Smooth muscle cell (in vitro differentiated cells): ENCODE results near the gene BICC1. TPM values are rescaled to one million over a fixed set of nuclear protein-coding genes. Genes with fewer than 3 reads are reported as not detected.

ENCODE experiments used
- DNase-seq: peaks from one replicate; lab custom pipeline; 2025; ENCODE audit not compliant: unreplicated experiment; lab: John Stamatoyannopoulos, UW
- H2AFZ ChIP-seq: fragments of 200-600 bp; sonication (generic); 2 replicates; pipeline ENCODE4 v1.6.0; 2016; ENCODE audit warnings: antibody characterized with exemption, low read depth, mild to moderate bottlenecking
- H3F3A ChIP-seq: fragments of 200-600 bp; sonication (generic); 2 replicates; pipeline ENCODE4 v1.6.0; 2017; ENCODE audit warnings: antibody characterized with exemption, low read depth
- H3K27ac ChIP-seq: fragments of 200-600 bp; sonication (generic); 2 replicates; pipeline ENCODE4 v1.5.1; 2016; ENCODE audit warnings: low read depth, mild to moderate bottlenecking
- H3K27me3 ChIP-seq: fragments of 200-600 bp; sonication (generic); 2 replicates; pipeline ENCODE4 v1.6.1; 2016; ENCODE audit warnings: low read depth, mild to moderate bottlenecking
- H3K36me3 ChIP-seq: fragments of 200-600 bp; sonication (generic); 2 replicates; pipeline ENCODE4 v1.5.1; 2016; ENCODE audit warnings: low read depth
- H3K4me1 ChIP-seq: fragments of 200-600 bp; sonication (generic); 2 replicates; pipeline ENCODE4 v1.5.1; 2016; ENCODE audit warnings: low read depth
- H3K4me2 ChIP-seq: fragments of 200-600 bp; sonication (generic); 2 replicates; pipeline ENCODE4 v1.6.0; 2016; ENCODE audit warnings: mild to moderate bottlenecking
- H3K4me3 ChIP-seq: fragments of 200-600 bp; sonication (generic); 2 replicates; pipeline ENCODE4 v1.5.1; 2016; ENCODE audit warnings: mild to moderate bottlenecking
- H3K79me2 ChIP-seq: fragments of 200-600 bp; sonication (generic); 2 replicates; pipeline ENCODE4 v1.6.0; 2016; ENCODE audit warnings: low read depth, mild to moderate bottlenecking
- H3K9ac ChIP-seq: fragments of 200-600 bp; sonication (generic); 2 replicates; pipeline ENCODE4 v1.6.0; 2016; ENCODE audit warnings: low read depth
- H3K9me3 ChIP-seq: fragments of 200-600 bp; sonication (generic); replicated peaks from 2 replicates; pipeline ENCODE4 v1.5.1; 2016; ENCODE audit warnings: low read depth
- H4K20me1 ChIP-seq: fragments of 200-600 bp; sonication (generic); 2 replicates; pipeline ENCODE4 v1.6.0; 2016; ENCODE audit warnings: low read depth
- WGBS: methylation state at CpG from one replicate; pipeline ENCODE4 v1.1.7; 2016; ENCODE audit warnings: low lambda C conversion rate; 5-methylcytosine and 5-hydroxymethylcytosine counted together
- polyA plus RNA-seq: library from polyadenylated mRNA; unstranded; fragments of >200 nt; fragmentation: Nextera tagmentation; extraction: Ambion mirVana; gene quantifications from 2 replicates; pipeline ENCODE4 v1.2.1, GENCODE V29; 2016
- total RNA-seq: library from RNA; depleted of rRNA; stranded (reverse); fragments of >200 nt; gene quantifications from 2 replicates; pipeline ENCODE4 v1.2.3, GENCODE V29; 2014
- TF ChIP-seq, protein P1 (sequence below): fragments of 200-600 bp; sonication (generic); IDR thresholded peaks from 2 replicates; pipeline ENCODE4 v1.5.1; 2017; ENCODE audit warnings: borderline replicate concordance, mild to moderate bottlenecking, antibody characterized with exemption; ENCODE audit not compliant: insufficient read depth, poor library complexity, severe bottlenecking

The BICC1 gene
- total and polyA plus RNA-seq, 2 experiments from 2014 or later = 7.9 to 23.0 TPM

DNA sequence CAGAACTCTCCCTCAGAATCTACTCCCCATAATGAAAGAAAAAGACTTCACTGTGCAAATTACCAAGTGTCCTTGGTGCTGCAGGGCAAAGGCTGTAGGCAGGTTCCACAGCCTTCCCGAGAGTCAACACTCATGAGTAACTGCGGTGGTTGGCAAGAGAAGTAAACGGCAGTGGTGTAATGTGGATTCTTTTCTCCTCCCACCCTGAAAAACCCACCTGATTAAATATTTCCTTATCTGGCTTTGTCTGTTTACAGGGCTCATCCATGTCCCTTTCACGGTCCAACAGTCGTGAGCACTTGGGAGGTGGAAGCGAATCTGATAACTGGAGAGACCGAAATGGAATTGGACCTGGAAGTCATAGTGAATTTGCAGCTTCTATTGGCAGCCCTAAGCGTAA lies 300.9 kb downstream of the BICC1 start:
- Histone ChIP-seq H3K9ac (no peak overlapping the region), H4K20me1 (no peaks in the 10 kb centered on the region), H2AFZ (no peak overlapping the region), H3K27ac (no peak overlapping the region), H3K79me2 (no peaks in the 10 kb centered on the region), H3K27me3 (no peaks in the 10 kb centered on the region), H3K4me3 (no peak overlapping the region), H3F3A (no peaks in the 10 kb centered on the region), H3K9me3 (no peaks in the 10 kb centered on the region), H3K36me3 (no peaks in the 10 kb centered on the region), H3K4me2 (no peak overlapping the region), H3K4me1 (peaks cover 8% of the 10 kb centered on the region)
- WGBS = 90% methylated on average over 8 of the region's 8 CpGs
- DNase-seq = no peak
- TF ChIP-seq, protein P1, sequence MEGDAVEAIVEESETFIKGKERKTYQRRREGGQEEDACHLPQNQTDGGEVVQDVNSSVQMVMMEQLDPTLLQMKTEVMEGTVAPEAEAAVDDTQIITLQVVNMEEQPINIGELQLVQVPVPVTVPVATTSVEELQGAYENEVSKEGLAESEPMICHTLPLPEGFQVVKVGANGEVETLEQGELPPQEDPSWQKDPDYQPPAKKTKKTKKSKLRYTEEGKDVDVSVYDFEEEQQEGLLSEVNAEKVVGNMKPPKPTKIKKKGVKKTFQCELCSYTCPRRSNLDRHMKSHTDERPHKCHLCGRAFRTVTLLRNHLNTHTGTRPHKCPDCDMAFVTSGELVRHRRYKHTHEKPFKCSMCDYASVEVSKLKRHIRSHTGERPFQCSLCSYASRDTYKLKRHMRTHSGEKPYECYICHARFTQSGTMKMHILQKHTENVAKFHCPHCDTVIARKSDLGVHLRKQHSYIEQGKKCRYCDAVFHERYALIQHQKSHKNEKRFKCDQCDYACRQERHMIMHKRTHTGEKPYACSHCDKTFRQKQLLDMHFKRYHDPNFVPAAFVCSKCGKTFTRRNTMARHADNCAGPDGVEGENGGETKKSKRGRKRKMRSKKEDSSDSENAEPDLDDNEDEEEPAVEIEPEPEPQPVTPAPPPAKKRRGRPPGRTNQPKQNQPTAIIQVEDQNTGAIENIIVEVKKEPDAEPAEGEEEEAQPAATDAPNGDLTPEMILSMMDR = no peak

DNA sequence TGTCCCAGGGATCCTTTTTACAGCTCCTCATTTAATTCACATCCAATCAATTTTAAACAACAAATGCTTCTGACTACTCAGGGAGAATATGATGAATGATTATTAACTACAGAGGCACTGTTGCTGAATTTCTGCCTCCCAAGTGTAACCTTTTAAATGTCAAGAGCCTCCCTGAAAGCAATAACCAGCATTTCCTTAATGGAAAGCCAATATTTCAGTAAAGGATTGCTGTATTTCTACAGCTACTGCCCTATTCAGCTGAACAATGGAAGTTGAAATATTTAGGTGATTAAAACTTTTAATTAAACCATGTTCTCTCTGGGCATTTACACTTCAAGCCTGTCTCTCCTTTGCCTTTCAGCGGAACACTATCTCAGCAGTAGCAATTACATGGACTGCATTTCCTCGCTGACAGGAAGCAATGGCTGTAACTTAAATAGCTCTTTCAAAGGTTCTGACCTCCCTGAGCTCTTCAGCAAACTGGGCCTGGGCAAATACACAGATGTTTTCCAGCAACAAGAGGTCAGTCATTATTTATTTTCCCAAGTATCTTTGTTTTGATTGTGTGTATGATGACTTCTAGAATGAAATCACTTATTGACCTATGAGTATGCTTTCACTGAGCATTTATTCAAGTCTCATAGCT lies 304.7 kb downstream of the BICC1 start:
- DNase-seq = no peak
- Histone ChIP-seq H3K27ac (peak overlapping the region; percentile 47), H3K79me2 (no peaks in the 10 kb centered on the region), H2AFZ (no peak overlapping the region), H3K27me3 (no peaks in the 10 kb centered on the region), H3K9ac (no peak overlapping the region), H3K4me2 (peak overlapping the region; percentile 6), H3F3A (peaks cover 12% of the 10 kb centered on the region), H3K4me3 (no peak overlapping the region), H3K9me3 (no peaks in the 10 kb centered on the region), H4K20me1 (no peaks in the 10 kb centered on the region), H3K4me1 (peaks cover 15% of the 10 kb centered on the region), H3K36me3 (no peaks in the 10 kb centered on the region)
- WGBS = 29% methylated on average over 2 of the region's 2 CpGs
- TF ChIP-seq, protein P1 = no peak

DNA sequence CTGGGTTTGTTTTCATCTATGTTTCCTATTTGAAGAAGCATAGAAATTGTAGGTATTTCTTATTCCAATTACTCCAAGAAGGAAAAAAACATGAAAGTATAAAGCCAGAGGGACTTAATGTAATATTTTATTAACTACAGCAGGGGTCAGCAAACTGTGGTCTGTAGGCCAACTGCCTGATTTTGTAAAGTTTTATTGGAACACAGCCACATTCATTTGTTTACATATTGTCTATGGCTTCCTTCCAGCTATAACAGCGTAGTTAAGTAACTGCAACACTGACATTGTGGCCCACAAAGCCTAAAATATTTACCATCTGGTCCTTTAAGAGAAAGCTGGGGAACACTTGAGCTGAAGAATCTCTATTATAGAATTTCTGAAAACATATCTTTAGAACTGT lies 306.2 kb downstream of the BICC1 start:
- Histone ChIP-seq H3K27ac (peak overlapping the region; percentile 47), H2AFZ (no peak overlapping the region), H3K36me3 (no peaks in the 10 kb centered on the region), H3K9ac (no peak overlapping the region), H3K9me3 (no peaks in the 10 kb centered on the region), H3K4me1 (peaks cover 15% of the 10 kb centered on the region), H3K27me3 (no peaks in the 10 kb centered on the region), H3K79me2 (no peaks in the 10 kb centered on the region), H3K4me2 (peak overlapping the region; percentile 19), H3F3A (peaks cover 12% of the 10 kb centered on the region), H4K20me1 (no peaks in the 10 kb centered on the region), H3K4me3 (no peak overlapping the region)
- 41% methylated on average over 1 of the region's 1 CpG for WGBS
- no peak for DNase-seq
- TF ChIP-seq, protein P1 = no peak

DNA sequence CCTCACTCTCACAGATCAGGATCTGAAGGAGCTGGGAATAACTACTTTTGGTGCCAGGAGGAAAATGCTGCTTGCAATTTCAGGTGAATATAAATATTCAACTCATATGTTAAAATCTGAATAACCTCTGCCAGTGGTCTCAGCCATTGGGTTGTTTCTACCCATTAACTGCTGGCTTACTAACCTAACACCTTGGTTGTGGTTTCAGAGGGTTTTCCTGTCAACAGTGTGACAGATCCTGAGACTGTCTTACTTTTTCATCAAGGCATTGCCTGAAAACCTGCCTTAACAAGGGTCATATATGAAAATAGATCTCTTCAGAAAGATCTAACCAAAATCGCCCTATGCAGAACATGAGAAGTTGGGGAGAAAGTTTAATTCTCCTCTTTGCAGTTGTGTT lies 307.7 kb downstream of the BICC1 start:
- H3K9me3 ChIP-seq = no peaks in the 10 kb centered on the region

More for the DNA sequence above, 307.7 kb downstream of the BICC1 start:
- Histone ChIP-seq H3F3A (peaks cover 12% of the 10 kb centered on the region), H3K79me2 (no peaks in the 10 kb centered on the region), H3K27ac (peak overlapping the region; percentile 74), H3K4me3 (no peak overlapping the region), H3K27me3 (no peaks in the 10 kb centered on the region), H3K36me3 (no peaks in the 10 kb centered on the region), H3K4me1 (peaks cover 15% of the 10 kb centered on the region), H3K9ac (peak overlapping the region; percentile 11), H4K20me1 (no peaks in the 10 kb centered on the region), H2AFZ (no peak overlapping the region), H3K4me2 (peak overlapping the region; percentile 73)
- no peak for DNase-seq
- TF ChIP-seq, protein P1 = no peak
- 100% methylated on average over 1 of the region's 1 CpG for WGBS
